A549 (cell line): ENCODE data around the gene DPCD. TPM values are rescaled to one million over a fixed set of nuclear protein-coding genes. Genes with fewer than 3 reads are reported as not detected.

Source experiments
- ATAC-seq, 2 experiments: fragments of 200-7000 bp in 1 of 2; fragments of >200 bp in 1 of 2; cut with Nextera tagmentation in 1 of 2; cut with Tn5 transposase in 1 of 2; 3 replicates each; pipeline versions ENCODE4 v1.8.0 to v1.9.1; 2018 to 2020; ENCODE audit warnings: mild to moderate bottlenecking in 1 of 2, moderate library complexity in 1 of 2
- CTCF ChIA-PET: fragments of 300-600 bp; sonication (Branson Sonifier 250); formaldehyde crosslinking; extraction: SDS; loops from one replicate; lab custom pipeline; 2021; ENCODE audit warnings: antibody characterized with exemption, inconsistent platforms; lab: Yijun Ruan, JAX
- POLR2A ChIA-PET: fragments of 350-600 bp; formaldehyde crosslinking; extraction: SDS; loops from one replicate; lab custom pipeline; 2021; ENCODE audit warnings: antibody characterized with exemption, inconsistent platforms; lab: Yijun Ruan, JAX
- DNase-seq, 2 experiments: peaks; one replicate each; pipeline versions ENCODE4 v3.0.0 to v3.0.0-alpha.2; 2011 to 2016; ENCODE audit warnings: low read depth in 1 of 2, low spot score in 1 of 2
- FAIRE-seq: peaks from 2 replicates; lab custom pipeline; 2011; peaks lifted over from hg19 to GRCh38; lab: Jason Lieb, UNC
- H3K27ac ChIP-seq, 2 experiments: fragments of >200 bp; sonication (Bioruptor Twin); formaldehyde crosslinking; 3 replicates each; pipeline ENCODE4 v1.5.1; 2016 to 2017
- H3K4me1 ChIP-seq: fragments of >200 bp; sonication (Bioruptor Twin); formaldehyde crosslinking; 3 replicates; pipeline ENCODE4 v1.6.1; 2016
- H3K4me2 ChIP-seq: fragments of >200 bp; sonication (Bioruptor Twin); formaldehyde crosslinking; 3 replicates; pipeline ENCODE4 v1.6.1; 2016
- H3K4me3 ChIP-seq: fragments of >200 bp; sonication (Bioruptor Twin); formaldehyde crosslinking; 3 replicates; pipeline ENCODE4 v1.5.1; 2016
- H3K9me3 ChIP-seq: fragments of >200 bp; sonication (Bioruptor Twin); formaldehyde crosslinking; 3 replicates; pipeline ENCODE4 v1.6.1; 2016
- BCL3 ChIP-seq: fragments of >200 bp; sonication (Bioruptor Twin); formaldehyde crosslinking; IDR thresholded peaks from 3 replicates; pipeline ENCODE4 v1.6.1; 2016
- BHLHE40 ChIP-seq: IDR thresholded peaks from 2 replicates; pipeline ENCODE4 v1.6.1; 2012; ENCODE audit warnings: low read depth, low read length, inconsistent platforms
- CTCF ChIP-seq: fragments of >200 bp; sonication (Bioruptor Twin); formaldehyde crosslinking; IDR thresholded peaks from 3 replicates; pipeline ENCODE4 v1.5.1; 2016
- EHMT2 ChIP-seq: fragments of 200-600 bp; sonication (generic); IDR thresholded peaks from 2 replicates; pipeline ENCODE4 v1.6.1; 2016; ENCODE audit warnings: antibody characterized with exemption, low read depth, mild to moderate bottlenecking, moderate library complexity
- FOSL2 ChIP-seq, 2 experiments: fragments of 450-650 bp in 1 of 2; fragments of >200 bp in 1 of 2; sonication (Bioruptor Twin) in 1 of 2; formaldehyde crosslinking; IDR thresholded peaks; 2 replicates each; pipeline versions ENCODE4 v1.5.0 to v1.6.1; 2016 to 2020; ENCODE audit warnings: mild to moderate bottlenecking in 1 of 2, moderate library complexity in 1 of 2
- FOXS1 ChIP-seq: fragments of 250-450 bp; sonication (Bioruptor Pico); IDR thresholded peaks from 2 replicates; pipeline ENCODE4 v1.5.0; 2020; ENCODE audit warnings: mild to moderate bottlenecking, moderate library complexity
- HDAC2 ChIP-seq: fragments of 200-600 bp; sonication (generic); IDR thresholded peaks from 2 replicates; pipeline ENCODE4 v1.6.1; 2016
- KDM1A ChIP-seq: fragments of 200-600 bp; sonication (generic); IDR thresholded peaks from 2 replicates; pipeline ENCODE4 v1.6.1; 2016; ENCODE audit warnings: low read depth, mild to moderate bottlenecking
- MAX ChIP-seq: IDR thresholded peaks from 2 replicates; pipeline ENCODE4 v1.6.1; 2012
- NFE2L2 ChIP-seq: fragments of 150-350 bp; conservative IDR thresholded peaks from 2 replicates; pipeline ENCODE4 v1.6.1; 2014; ENCODE audit warnings: low read length
- POLR2A ChIP-seq: IDR thresholded peaks from 2 replicates; pipeline ENCODE4 v1.6.1; 2012; ENCODE audit warnings: mild to moderate bottlenecking, low read length
- RFX5 ChIP-seq: fragments of 450-650 bp; IDR thresholded peaks from 2 replicates; pipeline ENCODE4 v1.7.1; 2014; ENCODE audit warnings: antibody characterized with exemption, mild to moderate bottlenecking, moderate library complexity
- RNF2 ChIP-seq: fragments of 200-600 bp; sonication (generic); IDR thresholded peaks from 2 replicates; pipeline ENCODE4 v1.6.1; 2016; ENCODE audit warnings: low read depth, mild to moderate bottlenecking, antibody characterized with exemption, moderate library complexity, borderline replicate concordance
- SMC3 ChIP-seq: fragments of >200 bp; sonication (Bioruptor Twin); formaldehyde crosslinking; IDR thresholded peaks from 3 replicates; pipeline ENCODE4 v1.6.1; 2018; ENCODE audit warnings: inconsistent platforms
- TP53 ChIP-seq: fragments of 250-450 bp; sonication (Bioruptor Pico); IDR thresholded peaks from 2 replicates; pipeline ENCODE4 v1.5.0; 2021; ENCODE audit warnings: mild to moderate bottlenecking, moderate library complexity
- ZNF302 ChIP-seq: fragments of 250-450 bp; sonication (Bioruptor Pico); IDR thresholded peaks from 2 replicates; pipeline ENCODE4 v1.9.0; 2021; ENCODE audit warnings: inconsistent platforms, mild to moderate bottlenecking, moderate library complexity
- WGBS: methylation state at CpG from one replicate; pipeline ENCODE4 v1.1.6; 2017; ENCODE audit errors: missing lambda C conversion rate; 5-methylcytosine and 5-hydroxymethylcytosine counted together
- polyA plus RNA-seq, 4 experiments: library from polyadenylated mRNA; depleted of rRNA in 3 of 4; stranded (reverse); fragments of >200 nt; fragmentation: RNase III in 1 of 4; extraction: RNeasy Plus Mini Kit Qiagen cat#74134 plus additional on column Dnase treatment in 1 of 4; gene quantifications; 2 replicates in 3 of 4; 3 replicates in 1 of 4; pipeline ENCODE4 v1.2.3, GENCODE V29; 2011 to 2017

The DPCD gene
- polyA plus RNA-seq, 2 of the 4 experiments (the other 2 are of a cell fraction): 37.4 to 40.8 TPM

- ATAC-seq (no peak), DNase-seq (no peak), FAIRE-seq (no peak)
- WGBS: 81% methylated on average over 9 of the region's 12 CpGs
- Histone ChIP-seq H3K27ac (no peak overlapping the region), H3K4me3 (no peak overlapping the region), H3K4me2 (no peak overlapping the region), H3K9me3 (no peaks in the 10 kb centered on the region), H3K4me1 (peaks cover 5% of the 10 kb centered on the region; the same call in 1 of the 3 replicates)
- ChIA-PET CTCF (interaction anchor here (0.7 to 2.6 kb wide), 8 partner anchors 8 to 398 kb away, joined by 3 to 13 read pairs (median 4); no protein-coding TSS in a partner anchor), POLR2A (no interaction called here)
- TF ChIP-seq NFE2L2: no peak
- no peak for TF ChIP-seq CTCF
- no peak for TF ChIP-seq HDAC2
- no peak for TF ChIP-seq RNF2
- TF ChIP-seq SMC3: no peak
- no peak for TF ChIP-seq POLR2A
- no peak for TF ChIP-seq KDM1A
- TF ChIP-seq TP53 (CRISPR knock-in tag): no peak
- no peak for TF ChIP-seq RFX5
- no peak for TF ChIP-seq EHMT2
- no peak for TF ChIP-seq BCL3
- TF ChIP-seq BHLHE40: no peak
- TF ChIP-seq FOSL2 (IDR thresholded peaks at IDR 0.05): no peak
- TF ChIP-seq FOSL2 (CRISPR knock-in tag; IDR thresholded peaks at IDR 0.05): no peak
- TF ChIP-seq ZNF302 (CRISPR knock-in tag): no peak
Observed at GRCh38 chr10:101559596-101560297, 28.4 kb upstream of the DPCD start.

GRCh38 chr10:101560298-101561067, 27.6 kb upstream of the DPCD start:
- H3K27ac ChIP-seq: no peak overlapping the region
- TF ChIP-seq MAX: no peak
- TF ChIP-seq FOXS1 (CRISPR knock-in tag): no peak
- TF ChIP-seq EHMT2: no peak
- TF ChIP-seq RNF2: no peak
- FAIRE-seq: no peak
- ChIA-PET CTCF (interaction anchor here (0.7 to 2.5 kb wide), 7 partner anchors 9 to 347 kb away, joined by 3 to 13 read pairs (median 4); no protein-coding TSS in a partner anchor), POLR2A (no interaction called here)
- no peak for DNase-seq
- no peaks in the 10 kb centered on the region for H3K9me3 ChIP-seq
- peaks cover 5% of the 10 kb centered on the region; the same call in 1 of the 3 replicates for H3K4me1 ChIP-seq
- WGBS: 55% methylated on average over 2 of the region's 2 CpGs
- ATAC-seq: no peak; a peak in 1 of 6 replicates
- no peak overlapping the region for H3K4me2 ChIP-seq
- H3K4me3 ChIP-seq: no peak overlapping the region
